ENCODE data around the gene TRIM26.
A peak's percentile ranks its signal among the peaks of the same experiment; 100 is the strongest.

TRIM26 gene

DNA sequence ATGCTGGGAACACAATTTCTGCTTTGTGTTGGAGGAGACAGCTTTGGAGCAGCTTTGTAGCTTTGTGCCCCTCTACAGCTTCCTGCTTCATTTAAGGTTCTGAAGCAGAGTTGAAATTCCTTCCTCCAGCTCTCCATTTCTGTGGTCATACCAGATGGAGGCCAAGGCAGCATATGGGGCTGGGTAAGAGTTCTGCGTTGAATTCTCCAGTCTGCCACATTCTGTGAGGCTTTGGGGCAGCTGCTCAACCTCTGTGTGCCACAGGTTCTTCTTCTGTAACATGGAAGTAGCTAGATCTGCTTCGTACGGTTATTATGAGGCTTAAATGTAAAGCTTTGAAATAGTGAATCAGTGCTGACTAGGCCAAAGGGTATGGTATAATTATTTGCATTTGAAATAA is 2.9 kb upstream of the TRIM26 start:
- Histone ChIP-seq H3K4me3 (no peak overlapping the region), H3K27ac (no peak overlapping the region)
- TF ChIP-seq, protein P1, sequence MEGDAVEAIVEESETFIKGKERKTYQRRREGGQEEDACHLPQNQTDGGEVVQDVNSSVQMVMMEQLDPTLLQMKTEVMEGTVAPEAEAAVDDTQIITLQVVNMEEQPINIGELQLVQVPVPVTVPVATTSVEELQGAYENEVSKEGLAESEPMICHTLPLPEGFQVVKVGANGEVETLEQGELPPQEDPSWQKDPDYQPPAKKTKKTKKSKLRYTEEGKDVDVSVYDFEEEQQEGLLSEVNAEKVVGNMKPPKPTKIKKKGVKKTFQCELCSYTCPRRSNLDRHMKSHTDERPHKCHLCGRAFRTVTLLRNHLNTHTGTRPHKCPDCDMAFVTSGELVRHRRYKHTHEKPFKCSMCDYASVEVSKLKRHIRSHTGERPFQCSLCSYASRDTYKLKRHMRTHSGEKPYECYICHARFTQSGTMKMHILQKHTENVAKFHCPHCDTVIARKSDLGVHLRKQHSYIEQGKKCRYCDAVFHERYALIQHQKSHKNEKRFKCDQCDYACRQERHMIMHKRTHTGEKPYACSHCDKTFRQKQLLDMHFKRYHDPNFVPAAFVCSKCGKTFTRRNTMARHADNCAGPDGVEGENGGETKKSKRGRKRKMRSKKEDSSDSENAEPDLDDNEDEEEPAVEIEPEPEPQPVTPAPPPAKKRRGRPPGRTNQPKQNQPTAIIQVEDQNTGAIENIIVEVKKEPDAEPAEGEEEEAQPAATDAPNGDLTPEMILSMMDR (IDR thresholded peaks at IDR 0.05), result no peak
- DNase-seq (ENCODE audit: low spot score), result no peak

DNA sequence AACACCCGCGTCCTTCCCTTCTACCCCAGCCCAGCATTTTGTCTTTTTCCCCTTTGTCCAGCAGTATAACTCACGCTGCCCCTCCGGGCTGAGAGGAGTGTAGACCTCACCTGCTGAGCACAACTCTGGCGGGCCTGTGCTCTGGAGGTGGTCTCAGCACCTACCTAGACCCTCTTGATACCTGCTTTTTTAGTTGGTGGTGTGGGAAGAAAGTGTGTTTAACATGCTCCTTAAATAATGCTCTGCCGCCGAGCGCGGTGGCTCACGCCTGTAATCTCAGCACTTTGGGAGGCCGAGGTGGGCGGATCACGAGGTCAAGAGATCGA is 1.4 kb upstream of the TRIM26 start:
- DNase-seq (ENCODE audit: low spot score), result no peak
- TF ChIP-seq, protein P1 (IDR thresholded peaks at IDR 0.05), result no peak
- Histone ChIP-seq H3K27ac (peak overlapping the region; percentile 94 to 95), H3K4me3 (peak overlapping the region; percentile 90)

DNA sequence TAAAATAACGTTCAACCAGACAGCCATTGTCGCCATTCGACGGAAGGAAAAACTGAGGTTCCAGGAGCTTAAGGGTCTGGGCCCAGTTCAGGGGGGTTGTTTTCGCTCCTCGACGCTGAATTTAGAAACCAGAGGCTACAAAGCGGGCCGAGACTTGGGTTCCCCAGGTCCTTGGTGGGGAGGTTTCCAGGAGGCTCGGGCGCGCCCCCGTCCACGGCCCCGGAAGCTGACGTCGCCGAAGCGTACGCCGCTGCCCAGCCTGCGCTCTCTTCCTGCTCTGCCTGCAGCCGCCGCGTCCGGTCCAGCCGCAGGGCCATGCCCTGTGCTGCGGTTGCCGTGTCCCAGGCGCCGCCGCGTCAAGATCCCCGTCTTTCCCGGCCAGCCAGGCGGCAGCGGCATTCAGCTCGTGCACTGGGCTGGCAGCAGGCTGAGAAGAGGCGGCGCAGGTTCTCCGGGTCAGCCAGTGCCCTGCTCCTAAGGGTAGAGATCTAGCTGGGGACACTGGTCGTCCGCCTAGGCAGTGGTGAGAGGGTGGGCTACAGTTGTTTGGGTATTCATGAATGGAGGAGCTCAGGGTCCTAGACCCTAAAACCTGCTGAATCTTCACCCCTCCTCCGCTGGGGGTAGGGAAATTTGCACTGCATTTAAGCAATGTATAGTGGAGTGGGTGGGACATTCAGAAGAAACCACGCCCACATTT is 901 bp upstream of the TRIM26 start:
- peak overlapping the region; percentile 94 to 95 for H3K27ac ChIP-seq

DNA sequence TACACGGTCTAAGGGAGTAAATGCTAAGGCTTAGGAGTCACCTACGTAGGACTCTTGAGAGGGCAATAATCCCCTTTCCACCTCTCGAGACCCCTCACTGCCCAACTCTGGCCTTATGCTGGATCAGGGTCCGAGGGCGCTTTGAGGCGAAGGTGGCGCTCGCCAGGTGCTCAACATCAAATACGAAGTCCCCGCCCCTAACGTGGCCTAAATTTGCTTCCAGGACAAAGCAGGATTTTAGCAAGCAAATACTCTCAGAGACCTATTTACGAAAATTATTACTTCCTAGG is 406 bp upstream of the TRIM26 start:
- TF ChIP-seq, protein P1 (IDR thresholded peaks at IDR 0.05), result no peak
- peak overlapping the region; percentile 90 for H3K4me3 ChIP-seq
- H3K27ac ChIP-seq, result peak overlapping the region; percentile 94 to 95
- DNase-seq (ENCODE audit: low spot score), result no peak

More for the DNA sequence above, 901 bp upstream of the TRIM26 start:
- TF ChIP-seq, protein P1 (IDR thresholded peaks at IDR 0.05), result no peak
- peak; percentile 92 for DNase-seq (ENCODE audit: low spot score)
- H3K4me3 ChIP-seq, result peak overlapping the region; percentile 90

DNA sequence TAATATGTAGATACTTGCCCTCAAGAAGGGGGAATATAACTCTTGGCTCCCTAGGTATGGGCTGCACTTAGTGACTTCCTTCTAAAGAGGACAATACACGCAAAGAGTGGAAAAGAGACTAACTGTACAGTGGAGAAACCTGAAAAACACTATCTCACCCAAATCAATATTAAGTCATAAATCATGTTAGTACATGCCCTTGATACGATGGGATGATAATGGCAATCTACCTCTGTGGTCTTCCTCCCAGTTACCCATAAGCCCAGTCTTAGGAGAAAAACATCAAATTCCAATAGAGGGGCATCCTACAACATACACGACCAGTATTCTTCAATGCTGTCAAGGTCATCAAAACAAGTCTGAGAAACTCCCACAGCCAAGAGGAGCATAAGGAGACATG is 1.3 kb downstream of the TRIM26 start:
- no peak for DNase-seq (ENCODE audit: low spot score)
- H3K27ac ChIP-seq, result no peak overlapping the region
- H3K4me3 ChIP-seq, result peak overlapping the region; percentile 90
- TF ChIP-seq, protein P1 (IDR thresholded peaks at IDR 0.05), result no peak

DNA sequence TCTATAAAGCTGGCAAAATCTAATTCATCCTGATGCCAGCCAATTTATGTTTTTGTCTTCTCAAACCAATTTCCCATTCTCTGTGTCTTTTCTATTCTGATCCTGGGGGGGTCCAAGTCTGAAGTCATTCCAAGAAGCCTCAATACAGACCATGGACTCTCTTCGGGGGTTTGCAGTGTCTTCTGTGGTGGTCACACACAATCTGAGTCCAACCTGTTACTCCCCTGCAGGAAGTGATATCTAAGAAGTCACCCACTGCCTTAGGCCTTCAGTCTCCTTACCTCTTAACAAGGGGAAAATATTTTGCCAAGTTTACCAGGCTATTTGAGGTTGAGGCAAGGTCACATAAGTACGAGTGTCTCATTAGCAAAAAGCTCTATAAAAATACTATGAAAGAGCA is 1.9 kb downstream of the TRIM26 start:
- Histone ChIP-seq H3K4me3 (no peak overlapping the region), H3K27ac (no peak overlapping the region)
- TF ChIP-seq, protein P1 (IDR thresholded peaks at IDR 0.05), result no peak
- DNase-seq (ENCODE audit: low spot score), result no peak

DNA sequence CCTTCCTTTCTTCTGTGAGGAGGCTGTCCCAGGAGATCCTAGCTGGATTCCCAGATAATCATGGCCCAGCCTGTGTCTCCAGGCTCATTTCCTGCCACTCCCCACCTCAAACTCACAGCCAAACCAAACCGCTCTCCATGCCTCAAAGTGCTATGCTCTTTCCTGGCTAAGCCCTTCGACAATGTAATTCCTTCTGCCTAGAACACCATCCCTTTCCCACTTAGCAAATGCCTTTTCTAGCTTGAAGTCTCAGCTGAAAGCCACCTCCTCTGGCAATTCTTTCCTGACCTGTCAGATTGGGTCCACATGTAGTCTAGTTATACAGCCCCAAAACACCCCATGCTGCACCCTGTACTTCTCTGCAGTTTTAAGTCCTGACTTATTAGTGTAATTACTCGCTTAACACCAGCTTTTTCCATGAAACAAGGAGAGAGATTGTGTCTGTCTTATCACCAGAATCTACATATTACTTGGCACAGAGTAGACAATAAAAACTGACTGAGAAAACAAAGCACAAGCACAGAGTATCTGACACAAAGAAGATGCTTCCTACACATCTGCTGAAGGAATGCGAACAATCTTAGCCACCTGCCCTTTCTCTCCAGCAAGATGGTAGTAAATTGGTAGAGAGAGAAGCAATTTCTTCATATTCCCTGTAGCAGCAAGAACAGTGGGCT is 5.4 kb downstream of the TRIM26 start:
- H3K4me3 ChIP-seq, result no peak overlapping the region
- no peak for DNase-seq (ENCODE audit: low spot score)
- TF ChIP-seq, protein P1 (IDR thresholded peaks at IDR 0.05), result no peak
- H3K27ac ChIP-seq, result peak overlapping the region in 1 of 2 donors; percentile 65
